ENCODE results near the gene C22orf39.

- TF ChIP-seq CTCF (IDR thresholded peaks at IDR 0.05) (no peak), MYC (IDR thresholded peaks at IDR 0.05; ENCODE audit: borderline replicate concordance, low read length) (no peak), EP300 (IDR thresholded peaks at IDR 0.05) (no peak), POLR2A (IDR thresholded peaks at IDR 0.05; ENCODE audit: low read length) (no peak), RFX5 (IDR thresholded peaks at IDR 0.05) (no peak), ZC3H11A (IDR thresholded peaks at IDR 0.05) (no peak), POLR2AphosphoS2 (conservative IDR thresholded peaks at IDR 0.05; ENCODE audit: low read length) (no peak), CEBPB (IDR thresholded peaks at IDR 0.05) (no peak), RCOR1 (IDR thresholded peaks at IDR 0.05; ENCODE audit: low read depth, low read length) (no peak), BHLHE40 (IDR thresholded peaks at IDR 0.05; ENCODE audit: low read depth, low read length) (no peak), REST (IDR thresholded peaks at IDR 0.05) (no peak)
- TF ChIP-seq, protein P1, sequence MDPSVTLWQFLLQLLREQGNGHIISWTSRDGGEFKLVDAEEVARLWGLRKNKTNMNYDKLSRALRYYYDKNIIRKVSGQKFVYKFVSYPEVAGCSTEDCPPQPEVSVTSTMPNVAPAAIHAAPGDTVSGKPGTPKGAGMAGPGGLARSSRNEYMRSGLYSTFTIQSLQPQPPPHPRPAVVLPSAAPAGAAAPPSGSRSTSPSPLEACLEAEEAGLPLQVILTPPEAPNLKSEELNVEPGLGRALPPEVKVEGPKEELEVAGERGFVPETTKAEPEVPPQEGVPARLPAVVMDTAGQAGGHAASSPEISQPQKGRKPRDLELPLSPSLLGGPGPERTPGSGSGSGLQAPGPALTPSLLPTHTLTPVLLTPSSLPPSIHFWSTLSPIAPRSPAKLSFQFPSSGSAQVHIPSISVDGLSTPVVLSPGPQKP (IDR thresholded peaks at IDR 0.05; ENCODE audit: low read depth, low read length): no peak
- TF ChIP-seq, protein P2, sequence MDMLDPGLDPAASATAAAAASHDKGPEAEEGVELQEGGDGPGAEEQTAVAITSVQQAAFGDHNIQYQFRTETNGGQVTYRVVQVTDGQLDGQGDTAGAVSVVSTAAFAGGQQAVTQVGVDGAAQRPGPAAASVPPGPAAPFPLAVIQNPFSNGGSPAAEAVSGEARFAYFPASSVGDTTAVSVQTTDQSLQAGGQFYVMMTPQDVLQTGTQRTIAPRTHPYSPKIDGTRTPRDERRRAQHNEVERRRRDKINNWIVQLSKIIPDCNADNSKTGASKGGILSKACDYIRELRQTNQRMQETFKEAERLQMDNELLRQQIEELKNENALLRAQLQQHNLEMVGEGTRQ (IDR thresholded peaks at IDR 0.05): no peak
- TF ChIP-seq, protein P3, sequence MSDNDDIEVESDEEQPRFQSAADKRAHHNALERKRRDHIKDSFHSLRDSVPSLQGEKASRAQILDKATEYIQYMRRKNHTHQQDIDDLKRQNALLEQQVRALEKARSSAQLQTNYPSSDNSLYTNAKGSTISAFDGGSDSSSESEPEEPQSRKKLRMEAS (IDR thresholded peaks at IDR 0.05): no peak
Observed at GRCh38 chr22:19464546-19464945, 17.0 kb upstream of the C22orf39 start.
